Upper lobe of left lung (tissue), 6 donors: Measurements from ENCODE around the gene ERN1. TPM values are rescaled to one million over a fixed set of nuclear protein-coding genes. Genes with fewer than 3 reads are reported as not detected.

ENCODE experiments used
- ATAC-seq, 2 donors: fragments of 200-7000 bp; cut with Tn5 transposase; one replicate each; pipeline ENCODE4 v1.9.1; 2022; ENCODE audit warnings: mild to moderate bottlenecking in 2 of 2, moderate library complexity in 2 of 2; ENCODE audit not compliant: low FRiP score in 2 of 2
- DNase-seq, 2 donors: peaks; one replicate each; pipeline ENCODE4 v3.0.0-alpha.2; 2019 to 2020
- H3K27ac ChIP-seq, 4 donors: fragments of 200-600 bp; sonication (generic); one replicate each; pipeline ENCODE4 v1.5.1; 2016 to 2019
- H3K27me3 ChIP-seq, 4 donors: fragments of 200-600 bp; sonication (generic); one replicate each; pipeline ENCODE4 v1.5.1; 2017 to 2019
- H3K36me3 ChIP-seq, 4 donors: fragments of 200-600 bp; sonication (generic); one replicate each; pipeline ENCODE4 v1.5.1; 2016 to 2019
- H3K4me1 ChIP-seq, 4 donors: fragments of 200-600 bp; sonication (generic); one replicate each; pipeline ENCODE4 v1.5.1; 2018 to 2019
- H3K4me3 ChIP-seq, 4 donors: fragments of 200-600 bp; sonication (generic); one replicate each; pipeline ENCODE4 v1.5.1; 2017 to 2019; ENCODE audit warnings: mild to moderate bottlenecking in 2 of 4, moderate library complexity in 1 of 4
- H3K9me3 ChIP-seq, 4 donors: fragments of 200-600 bp; sonication (generic); one replicate each; pipeline ENCODE4 v1.5.1; 2018 to 2019
- CTCF ChIP-seq, 6 experiments: fragments of 450-650 bp in 4 of 6; fragments of 200-600 bp in 2 of 6; sonication (generic) in 2 of 6; IDR thresholded peaks; one replicate each; pipeline ENCODE4 v1.5.1; 2016 to 2019; ENCODE audit warnings: antibody characterized with exemption in 6 of 6
- EP300 ChIP-seq, 4 donors: sonication (generic); formaldehyde crosslinking; IDR thresholded peaks; one replicate each; pipeline ENCODE4 v1.5.1; 2017; ENCODE audit warnings: antibody characterized with exemption in 4 of 4, control low read depth in 2 of 4
- POLR2A ChIP-seq, 4 donors: fragments of 450-650 bp; IDR thresholded peaks; one replicate each; pipeline ENCODE4 v1.5.1; 2016 to 2017; ENCODE audit warnings: antibody characterized with exemption in 4 of 4, mild to moderate bottlenecking in 2 of 4
- POLR2AphosphoS5 ChIP-seq, 2 donors: sonication (generic); formaldehyde crosslinking; IDR thresholded peaks; one replicate each; pipeline ENCODE4 v1.5.1; 2017; ENCODE audit warnings: antibody characterized with exemption in 2 of 2
- WGBS, 2 donors: methylation state at CpG; one replicate each; pipeline ENCODE4 v1.1.5; 2017 to 2018; 5-methylcytosine and 5-hydroxymethylcytosine counted together
- total RNA-seq, 6 donors: library from RNA; depleted of rRNA in 4 of 6; stranded (reverse); fragments of >200 nt in 4 of 6; gene quantifications; one replicate each; pipeline versions ENCODE4 v1.1.0 to v1.2.1, GENCODE V29; 2016 to 2021
- donor health status: DM: no; HTN: no; CAD: no; lungs with moderate emphysema.
- donor health status: DM: no; HTN: yes; CAD: no; lungs with severe emphysema.

Gene ERN1
- total RNA-seq, 6 donors from 2014 or later: 32.8 to 65.0 (median 41.9) TPM

GRCh38 chr17:64004903-64005733, 124.8 kb downstream of the ERN1 start:
- DNase-seq (peak in 1 of 2 donors; percentile 41), ATAC-seq (no peak)
- WGBS, 2 donors: 65 to 68% methylated on average over 10 to 19 of the region's 19 CpGs
- peaks cover 52 to 72% (median 63%) of the 10 kb centered on the region in 4 donors for H3K4me1 ChIP-seq
- peaks cover 0 to 31% (median 12%) of the 10 kb centered on the region in 4 donors for H3K36me3 ChIP-seq
- TF ChIP-seq CTCF (IDR thresholded peaks at IDR 0.05) (no peak), POLR2AphosphoS5 (IDR thresholded peaks at IDR 0.05) (no peak), POLR2A (IDR thresholded peaks at IDR 0.05) (no peak), EP300 (IDR thresholded peaks at IDR 0.05) (no peak)
- no peaks in the 10 kb centered on the region for H3K9me3 ChIP-seq
- H3K27ac ChIP-seq: peak overlapping the region; percentile 30 to 86 (median 76)
- no peaks in the 10 kb centered on the region for H3K27me3 ChIP-seq
- peak overlapping the region in 3 of 4 donors; percentile 25 to 49 (median 34) for H3K4me3 ChIP-seq

GRCh38 chr17:64004218-64004770, 125.7 kb downstream of the ERN1 start:
- ATAC-seq: no peak
- H3K4me1 ChIP-seq: peaks cover 44 to 73% (median 55%) of the 10 kb centered on the region in 4 donors
- no peaks in the 10 kb centered on the region for H3K27me3 ChIP-seq
- TF ChIP-seq CTCF (IDR thresholded peaks at IDR 0.05) (no peak), POLR2A (IDR thresholded peaks at IDR 0.05) (no peak), POLR2AphosphoS5 (IDR thresholded peaks at IDR 0.05) (no peak), EP300 (IDR thresholded peaks at IDR 0.05) (no peak)
- no peak for DNase-seq
- H3K36me3 ChIP-seq: peaks cover 0 to 31% (median 12%) of the 10 kb centered on the region in 4 donors
- peak overlapping the region in 3 of 4 donors; percentile 70 to 86 (median 83) for H3K27ac ChIP-seq
- H3K4me3 ChIP-seq: peak overlapping the region in 1 of 4 donors; percentile 49
- no peaks in the 10 kb centered on the region for H3K9me3 ChIP-seq
- 92 to 93% methylated on average over 7 of the region's 7 CpGs for WGBS, 2 donors

GRCh38 chr17:64003526-64004121, 126.3 kb downstream of the ERN1 start:
- peak overlapping the region in 2 of 4 donors; percentile 83 to 85 for H3K27ac ChIP-seq
- H3K36me3 ChIP-seq: peaks cover 0 to 31% (median 12%) of the 10 kb centered on the region in 4 donors
- no peaks in the 10 kb centered on the region for H3K9me3 ChIP-seq
- no peaks in the 10 kb centered on the region for H3K27me3 ChIP-seq
- no peak overlapping the region for H3K4me3 ChIP-seq
- TF ChIP-seq CTCF (IDR thresholded peaks at IDR 0.05): no peak
- TF ChIP-seq EP300 (IDR thresholded peaks at IDR 0.05): no peak
- no peak for TF ChIP-seq POLR2A (IDR thresholded peaks at IDR 0.05)
- TF ChIP-seq POLR2AphosphoS5 (IDR thresholded peaks at IDR 0.05): no peak
- no peak for ATAC-seq
- WGBS, 2 donors: 89 to 91% methylated on average over 12 to 13 of the region's 13 CpGs
- peak in 1 of 2 donors; percentile 52 for DNase-seq
- peaks cover 41 to 73% (median 53%) of the 10 kb centered on the region in 4 donors for H3K4me1 ChIP-seq

- no peaks in the 10 kb centered on the region for H3K9me3 ChIP-seq
- TF ChIP-seq POLR2AphosphoS5 (IDR thresholded peaks at IDR 0.05): no peak
- no peak for TF ChIP-seq CTCF (IDR thresholded peaks at IDR 0.05)
- TF ChIP-seq EP300 (IDR thresholded peaks at IDR 0.05): no peak
- no peak for TF ChIP-seq POLR2A (IDR thresholded peaks at IDR 0.05)
- H3K27me3 ChIP-seq: no peaks in the 10 kb centered on the region
- H3K4me1 ChIP-seq: peaks cover 41 to 73% (median 53%) of the 10 kb centered on the region in 4 donors
- H3K27ac ChIP-seq: peak overlapping the region; percentile 9 to 85 (median 81)
- H3K4me3 ChIP-seq: no peak overlapping the region
- 92 to 95% methylated on average over 13 to 22 of the region's 22 CpGs for WGBS, 2 donors
- peaks cover 0 to 31% (median 12%) of the 10 kb centered on the region in 4 donors for H3K36me3 ChIP-seq
- ATAC-seq (no peak), DNase-seq (peak in 1 of 2 donors; percentile 56)
Measured at GRCh38 chr17:64002658-64003525, 127.1 kb downstream of the ERN1 start.
